ENCODE data around the gene RFLNA. TPM values are rescaled to one million over a fixed set of nuclear protein-coding genes. Genes with fewer than 3 reads are reported as not detected.

RFLNA gene
- total RNA-seq, 4 donors from 2014 or later = 0.72 to 1.6 (median 0.82) TPM

DNA sequence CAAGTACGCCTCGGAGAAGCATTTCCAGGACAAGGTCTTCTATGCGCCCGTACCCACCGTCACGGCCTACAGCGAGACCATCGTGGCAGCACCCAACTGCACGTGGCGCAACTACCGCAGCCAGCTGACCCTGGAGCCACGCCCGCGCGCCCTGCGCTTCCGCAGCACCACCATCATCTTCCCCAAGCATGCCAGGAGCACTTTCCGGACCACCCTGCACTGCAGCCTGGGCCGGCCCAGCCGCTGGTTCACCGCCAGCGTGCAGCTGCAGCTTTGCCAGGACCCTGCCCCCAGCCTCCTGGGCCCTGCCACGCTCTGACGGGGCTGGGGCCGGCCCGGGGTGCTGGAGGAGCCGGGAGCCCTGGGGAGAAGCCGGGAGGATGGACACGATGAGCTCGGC is 19.3 kb downstream of the RFLNA start:
- WGBS, 2 donors = 85 to 92% methylated on average over 30 of the region's 30 CpGs
- intact Hi-C loops (cut with DNase I; ENCODE audit: low total_unique reads) = no loop called here
- no peak overlapping the region for H3K4me3 ChIP-seq (ENCODE audit: low read depth, poor library complexity, severe bottlenecking)
- no peak for TF ChIP-seq POLR2A (IDR thresholded peaks at IDR 0.05)
- TF ChIP-seq, protein P1, sequence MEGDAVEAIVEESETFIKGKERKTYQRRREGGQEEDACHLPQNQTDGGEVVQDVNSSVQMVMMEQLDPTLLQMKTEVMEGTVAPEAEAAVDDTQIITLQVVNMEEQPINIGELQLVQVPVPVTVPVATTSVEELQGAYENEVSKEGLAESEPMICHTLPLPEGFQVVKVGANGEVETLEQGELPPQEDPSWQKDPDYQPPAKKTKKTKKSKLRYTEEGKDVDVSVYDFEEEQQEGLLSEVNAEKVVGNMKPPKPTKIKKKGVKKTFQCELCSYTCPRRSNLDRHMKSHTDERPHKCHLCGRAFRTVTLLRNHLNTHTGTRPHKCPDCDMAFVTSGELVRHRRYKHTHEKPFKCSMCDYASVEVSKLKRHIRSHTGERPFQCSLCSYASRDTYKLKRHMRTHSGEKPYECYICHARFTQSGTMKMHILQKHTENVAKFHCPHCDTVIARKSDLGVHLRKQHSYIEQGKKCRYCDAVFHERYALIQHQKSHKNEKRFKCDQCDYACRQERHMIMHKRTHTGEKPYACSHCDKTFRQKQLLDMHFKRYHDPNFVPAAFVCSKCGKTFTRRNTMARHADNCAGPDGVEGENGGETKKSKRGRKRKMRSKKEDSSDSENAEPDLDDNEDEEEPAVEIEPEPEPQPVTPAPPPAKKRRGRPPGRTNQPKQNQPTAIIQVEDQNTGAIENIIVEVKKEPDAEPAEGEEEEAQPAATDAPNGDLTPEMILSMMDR (IDR thresholded peaks at IDR 0.05) = no peak
- DNase-seq (ENCODE audit: low spot score in 2 of 2) = no peak

DNA sequence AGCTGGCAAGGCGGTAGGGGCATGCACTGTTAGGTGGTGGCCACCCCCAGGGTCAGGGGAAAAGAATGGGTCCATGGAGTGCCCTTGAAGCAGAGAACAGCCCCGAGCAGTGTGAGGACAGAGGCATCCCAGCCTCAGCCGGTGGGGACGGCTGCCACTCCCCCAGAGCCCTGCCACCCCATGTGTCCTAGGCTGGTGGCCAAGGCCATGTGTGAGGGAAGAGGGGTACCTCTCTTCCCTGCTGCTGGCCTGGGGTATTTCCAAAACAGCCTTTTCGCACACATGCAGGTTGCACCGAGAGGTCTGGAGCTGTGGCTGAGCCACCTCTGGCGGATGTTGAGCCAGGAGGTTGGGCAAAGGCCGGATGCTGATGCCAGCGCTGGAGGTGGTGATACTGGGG is 19.9 kb downstream of the RFLNA start:
- DNase-seq (ENCODE audit: low spot score in 2 of 2) = no peak
- 66 to 71% methylated on average over 7 to 9 of the region's 9 CpGs for WGBS, 2 donors
- no peak overlapping the region for H3K4me3 ChIP-seq (ENCODE audit: low read depth, poor library complexity, severe bottlenecking)
- TF ChIP-seq, protein P1 (IDR thresholded peaks at IDR 0.05) = no peak
- no peak for TF ChIP-seq POLR2A (IDR thresholded peaks at IDR 0.05)
- intact Hi-C loops (cut with DNase I; ENCODE audit: low total_unique reads) = no loop called here

DNA sequence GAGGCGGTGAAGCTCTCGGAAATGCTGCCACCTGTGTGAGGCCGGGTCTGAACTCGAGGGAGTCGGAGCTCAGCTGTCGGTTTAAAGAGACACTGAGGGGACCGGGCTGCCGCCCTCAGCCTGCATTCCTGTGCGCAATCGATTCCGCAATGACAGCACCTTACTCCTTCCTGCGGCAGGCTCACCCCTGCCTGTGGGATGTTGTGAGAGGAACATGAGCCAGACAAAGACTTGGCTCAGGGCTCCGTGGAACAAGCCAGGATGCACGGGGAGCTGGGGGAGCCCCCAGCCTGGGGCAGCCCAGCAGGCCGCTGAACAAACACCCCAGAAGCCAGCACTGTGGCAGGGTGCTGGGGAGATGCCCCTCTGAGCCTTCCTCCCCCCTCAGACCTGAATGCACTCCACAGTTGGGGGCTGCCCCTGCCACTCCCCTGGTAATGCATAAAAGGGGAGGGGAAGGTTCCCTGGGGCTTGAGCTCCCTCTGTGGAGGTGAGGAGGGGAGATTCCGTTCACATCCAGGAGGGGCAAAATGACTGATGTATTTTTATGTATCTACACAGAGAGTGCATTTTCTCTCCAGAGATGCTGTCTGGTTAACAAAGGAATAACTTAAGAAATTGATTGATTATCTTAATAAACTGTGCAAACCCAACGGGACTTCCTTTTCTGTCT is 20.6 kb downstream of the RFLNA start:
- no peak overlapping the region for H3K4me3 ChIP-seq (ENCODE audit: low read depth, poor library complexity, severe bottlenecking)
- no peak for TF ChIP-seq POLR2A (IDR thresholded peaks at IDR 0.05)
- TF ChIP-seq, protein P1 (IDR thresholded peaks at IDR 0.05) = no peak
- 75 to 81% methylated on average over 17 of the region's 17 CpGs for WGBS, 2 donors
- intact Hi-C loops (cut with DNase I; ENCODE audit: low total_unique reads) = no loop called here
- no peak for DNase-seq (ENCODE audit: low spot score in 2 of 2)

DNA sequence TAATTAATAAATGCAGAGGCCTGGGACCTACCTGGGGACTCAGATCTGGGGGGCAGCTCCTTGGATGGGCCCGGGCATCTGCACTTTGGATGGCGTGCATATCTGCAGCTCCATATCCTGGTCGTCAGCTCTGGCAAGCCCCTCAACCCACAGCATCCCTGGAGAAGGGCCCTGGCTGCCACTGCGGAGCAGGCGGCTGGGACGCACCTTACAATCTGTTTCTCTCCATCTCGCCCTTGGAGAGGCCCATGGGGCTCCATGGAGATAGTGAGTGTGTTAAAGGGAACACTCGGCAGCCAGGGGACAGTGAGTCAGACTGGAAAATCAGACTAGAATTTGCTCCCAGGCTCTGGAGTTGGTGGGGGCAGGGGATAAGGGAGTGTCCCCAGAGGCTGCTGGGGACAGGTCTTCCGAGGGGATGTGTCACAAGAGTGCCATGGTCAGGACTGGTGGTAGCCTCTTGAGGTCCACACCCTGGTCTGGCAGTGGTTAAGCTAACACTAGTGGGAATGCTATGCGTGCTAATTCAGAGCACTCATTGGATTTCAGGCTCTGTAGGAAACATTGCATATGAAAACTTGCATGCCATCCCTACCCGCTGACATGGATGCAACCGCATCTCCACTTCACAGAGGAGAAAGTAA is 21.5 kb downstream of the RFLNA start:
- WGBS, 2 donors = 72 to 79% methylated on average over 12 of the region's 12 CpGs
- no peak overlapping the region for H3K4me3 ChIP-seq (ENCODE audit: low read depth, poor library complexity, severe bottlenecking)
- no peak for DNase-seq (ENCODE audit: low spot score in 2 of 2)
- TF ChIP-seq, protein P1 (IDR thresholded peaks at IDR 0.05) = no peak
- TF ChIP-seq POLR2A (IDR thresholded peaks at IDR 0.05) = no peak
- intact Hi-C loops (cut with DNase I; ENCODE audit: low total_unique reads) = no loop called here

DNA sequence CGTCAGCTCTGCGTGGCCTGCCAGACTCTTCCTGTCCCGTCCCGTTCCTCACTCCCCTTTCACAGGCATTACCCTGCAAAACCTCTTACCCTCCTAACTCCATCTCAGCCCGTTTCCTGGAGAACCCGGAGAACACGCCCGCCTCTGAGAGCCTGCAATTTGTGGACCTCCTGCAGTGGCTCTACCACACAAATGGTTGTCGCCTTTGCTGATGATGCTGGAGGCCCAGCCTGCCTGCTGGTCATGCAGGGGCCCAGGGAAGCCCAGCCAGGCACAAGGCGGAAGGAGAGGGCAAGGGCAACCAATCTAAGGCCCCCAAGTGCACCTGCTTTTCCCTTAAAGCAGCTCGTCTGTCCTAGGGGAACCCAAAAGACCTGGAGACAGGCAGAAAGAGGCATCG is 22.5 kb downstream of the RFLNA start:
- WGBS, 2 donors = 76 to 80% methylated on average over 12 of the region's 12 CpGs
- intact Hi-C loops (cut with DNase I; ENCODE audit: low total_unique reads) = no loop called here
- TF ChIP-seq POLR2A (IDR thresholded peaks at IDR 0.05) = no peak
- DNase-seq (ENCODE audit: low spot score in 2 of 2) = no peak
- H3K4me3 ChIP-seq (ENCODE audit: low read depth, poor library complexity, severe bottlenecking) = no peak overlapping the region

DNA sequence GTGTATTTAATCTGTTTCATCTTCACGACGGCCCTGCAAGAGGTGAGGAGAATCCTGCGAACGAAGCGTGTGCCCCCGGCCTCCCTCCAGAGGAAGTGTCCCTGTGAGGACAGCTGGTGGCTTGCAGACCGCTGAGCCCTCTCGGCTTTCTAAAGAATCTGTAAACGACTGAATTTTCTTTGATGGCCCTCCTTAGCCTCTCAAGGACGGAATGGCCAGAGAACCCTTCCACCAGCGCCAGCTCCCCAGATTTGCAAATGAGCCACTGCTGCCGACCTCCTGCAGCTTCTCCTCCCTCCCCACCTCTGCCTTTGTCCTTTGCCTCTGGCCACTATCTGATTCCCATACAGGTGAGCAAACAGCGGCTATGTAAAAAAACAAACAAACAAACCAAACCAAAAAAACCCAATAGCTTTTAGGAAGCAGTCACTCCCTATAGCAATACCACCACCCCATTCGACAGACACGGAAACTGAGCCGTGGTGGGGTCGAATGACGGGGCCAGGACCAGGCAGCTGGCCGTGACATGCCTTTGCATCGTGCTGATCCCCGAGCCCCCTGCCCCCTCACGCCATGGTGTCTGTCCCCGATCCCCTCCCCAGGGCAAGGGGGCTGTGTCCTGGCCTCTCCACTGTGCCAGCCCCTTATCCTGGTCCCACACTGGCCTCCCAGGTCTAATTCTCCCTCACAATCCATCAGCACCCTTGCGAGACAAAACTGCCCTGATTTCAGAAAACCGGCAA is 23.6 kb downstream of the RFLNA start:
- no peak for DNase-seq (ENCODE audit: low spot score in 2 of 2)
- no peak overlapping the region for H3K4me3 ChIP-seq (ENCODE audit: low read depth, poor library complexity, severe bottlenecking)
- 78 to 81% methylated on average over 25 of the region's 25 CpGs for WGBS, 2 donors
- TF ChIP-seq, protein P1 (IDR thresholded peaks at IDR 0.05) = no peak
- no peak for TF ChIP-seq POLR2A (IDR thresholded peaks at IDR 0.05)
- intact Hi-C loops (cut with DNase I; ENCODE audit: low total_unique reads) = no loop called here

Measured in lower leg skin (tissue), 4 donors.